OCI-LY7 (cell line): Measurements from ENCODE around the gene SLC5A1.

ENCODE experiments used
- EZH2phosphoT487 ChIP-seq: fragments of 200-600 bp; sonication (generic); IDR thresholded peaks from 2 replicates; pipeline ENCODE4 v1.6.1; 2018; ENCODE audit warnings: low read depth, borderline replicate concordance, mild to moderate bottlenecking, mixed run types, antibody characterized with exemption, low read length, moderate library complexity, mixed read lengths
- TF ChIP-seq, protein P1 (sequence below): fragments of 200-600 bp; sonication (generic); conservative IDR thresholded peaks from 2 replicates; pipeline ENCODE4 v1.5.1; 2014; ENCODE audit warnings: mild to moderate bottlenecking, antibody characterized with exemption, low read length, moderate library complexity, mixed read lengths

DNA sequence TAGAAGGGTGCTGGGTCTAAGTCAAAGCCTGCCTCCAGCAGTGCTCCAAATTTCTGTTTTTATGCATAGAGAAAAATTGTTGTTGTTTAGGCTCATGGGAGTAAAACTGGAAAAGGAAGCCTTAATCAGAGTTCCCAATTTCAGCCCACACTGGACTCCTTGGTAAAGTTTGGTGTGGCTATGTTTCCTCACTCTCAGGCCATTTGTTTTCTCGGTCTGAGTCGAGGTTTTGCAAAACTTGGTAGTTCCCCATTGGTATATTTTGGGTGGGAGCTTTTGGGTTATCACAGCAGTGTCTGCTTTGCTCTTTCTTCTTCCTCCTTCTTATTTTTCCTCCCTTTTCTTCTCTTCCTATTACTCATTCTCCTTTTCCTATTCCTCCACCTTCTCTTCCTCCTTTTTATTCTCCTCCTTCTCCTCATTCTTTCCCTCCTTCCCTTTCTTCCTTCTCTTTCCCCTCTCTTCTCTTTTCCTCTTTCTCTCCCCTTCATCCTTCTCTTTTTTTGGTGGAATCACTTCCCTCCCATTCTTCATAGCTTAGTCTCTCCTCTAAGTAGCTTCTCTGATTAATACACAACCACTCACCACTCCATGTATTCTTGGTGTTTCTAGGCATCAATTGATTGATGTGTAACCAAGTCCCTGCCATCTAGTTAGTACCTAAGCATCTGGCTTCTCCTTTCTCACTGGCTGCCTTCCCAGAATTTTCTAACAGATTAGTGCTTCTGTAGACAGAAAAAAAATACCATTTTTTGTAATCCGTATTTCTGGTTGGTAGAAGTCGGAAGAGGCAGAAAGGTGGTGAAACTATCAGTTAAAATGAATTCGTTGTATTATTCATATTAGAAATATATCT lies 10.1 kb downstream of the SLC5A1 start:
- TF ChIP-seq, protein P1, sequence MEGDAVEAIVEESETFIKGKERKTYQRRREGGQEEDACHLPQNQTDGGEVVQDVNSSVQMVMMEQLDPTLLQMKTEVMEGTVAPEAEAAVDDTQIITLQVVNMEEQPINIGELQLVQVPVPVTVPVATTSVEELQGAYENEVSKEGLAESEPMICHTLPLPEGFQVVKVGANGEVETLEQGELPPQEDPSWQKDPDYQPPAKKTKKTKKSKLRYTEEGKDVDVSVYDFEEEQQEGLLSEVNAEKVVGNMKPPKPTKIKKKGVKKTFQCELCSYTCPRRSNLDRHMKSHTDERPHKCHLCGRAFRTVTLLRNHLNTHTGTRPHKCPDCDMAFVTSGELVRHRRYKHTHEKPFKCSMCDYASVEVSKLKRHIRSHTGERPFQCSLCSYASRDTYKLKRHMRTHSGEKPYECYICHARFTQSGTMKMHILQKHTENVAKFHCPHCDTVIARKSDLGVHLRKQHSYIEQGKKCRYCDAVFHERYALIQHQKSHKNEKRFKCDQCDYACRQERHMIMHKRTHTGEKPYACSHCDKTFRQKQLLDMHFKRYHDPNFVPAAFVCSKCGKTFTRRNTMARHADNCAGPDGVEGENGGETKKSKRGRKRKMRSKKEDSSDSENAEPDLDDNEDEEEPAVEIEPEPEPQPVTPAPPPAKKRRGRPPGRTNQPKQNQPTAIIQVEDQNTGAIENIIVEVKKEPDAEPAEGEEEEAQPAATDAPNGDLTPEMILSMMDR, result no peak
- no peak for TF ChIP-seq EZH2phosphoT487
